ENCODE measurements around the gene TEX28. TPM values are rescaled to one million over a fixed set of nuclear protein-coding genes. Genes with fewer than 3 reads are reported as not detected.

The TEX28 gene
- total RNA-seq, 4 donors from 2014 or later, result not detected

DNA sequence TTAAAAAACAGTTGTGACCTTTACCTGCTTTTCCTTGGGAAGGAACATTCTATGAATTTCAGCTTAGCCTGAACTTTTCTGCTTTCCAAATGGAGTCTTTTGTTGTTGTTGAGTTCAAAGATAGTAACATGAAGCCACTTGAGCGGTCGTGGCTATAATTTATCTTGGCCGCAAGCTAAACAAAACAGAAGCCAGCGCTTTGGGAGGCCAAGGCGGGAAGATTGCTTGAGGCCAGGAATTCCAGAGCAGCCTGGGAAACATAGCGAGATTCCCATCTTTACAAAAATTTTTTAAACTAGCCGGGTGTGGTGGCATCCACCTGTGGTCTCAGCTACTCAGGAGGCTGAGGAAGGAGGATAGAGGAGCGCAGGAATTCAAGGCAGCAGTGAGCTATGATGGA, 30.6 kb upstream of the TEX28 start:
- TF ChIP-seq, protein P1, sequence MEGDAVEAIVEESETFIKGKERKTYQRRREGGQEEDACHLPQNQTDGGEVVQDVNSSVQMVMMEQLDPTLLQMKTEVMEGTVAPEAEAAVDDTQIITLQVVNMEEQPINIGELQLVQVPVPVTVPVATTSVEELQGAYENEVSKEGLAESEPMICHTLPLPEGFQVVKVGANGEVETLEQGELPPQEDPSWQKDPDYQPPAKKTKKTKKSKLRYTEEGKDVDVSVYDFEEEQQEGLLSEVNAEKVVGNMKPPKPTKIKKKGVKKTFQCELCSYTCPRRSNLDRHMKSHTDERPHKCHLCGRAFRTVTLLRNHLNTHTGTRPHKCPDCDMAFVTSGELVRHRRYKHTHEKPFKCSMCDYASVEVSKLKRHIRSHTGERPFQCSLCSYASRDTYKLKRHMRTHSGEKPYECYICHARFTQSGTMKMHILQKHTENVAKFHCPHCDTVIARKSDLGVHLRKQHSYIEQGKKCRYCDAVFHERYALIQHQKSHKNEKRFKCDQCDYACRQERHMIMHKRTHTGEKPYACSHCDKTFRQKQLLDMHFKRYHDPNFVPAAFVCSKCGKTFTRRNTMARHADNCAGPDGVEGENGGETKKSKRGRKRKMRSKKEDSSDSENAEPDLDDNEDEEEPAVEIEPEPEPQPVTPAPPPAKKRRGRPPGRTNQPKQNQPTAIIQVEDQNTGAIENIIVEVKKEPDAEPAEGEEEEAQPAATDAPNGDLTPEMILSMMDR (IDR thresholded peaks at IDR 0.05), result no peak
- TF ChIP-seq POLR2A (IDR thresholded peaks at IDR 0.05), result no peak
- Histone ChIP-seq H3K36me3 (no peaks in the 10 kb centered on the region), H3K27ac (no peak overlapping the region), H3K27me3 (no peaks in the 10 kb centered on the region), H3K4me3 (no peak overlapping the region), H3K9me3 (no peaks in the 10 kb centered on the region), H3K4me1 (peaks cover 0 to 20% (median 6%) of the 10 kb centered on the region in 3 donors)
- intact Hi-C loops (cut with DNase I), result no loop called here
- WGBS, 2 donors, result 41 to 63% methylated on average over 8 of the region's 8 CpGs
- DNase-seq, result no peak

DNA sequence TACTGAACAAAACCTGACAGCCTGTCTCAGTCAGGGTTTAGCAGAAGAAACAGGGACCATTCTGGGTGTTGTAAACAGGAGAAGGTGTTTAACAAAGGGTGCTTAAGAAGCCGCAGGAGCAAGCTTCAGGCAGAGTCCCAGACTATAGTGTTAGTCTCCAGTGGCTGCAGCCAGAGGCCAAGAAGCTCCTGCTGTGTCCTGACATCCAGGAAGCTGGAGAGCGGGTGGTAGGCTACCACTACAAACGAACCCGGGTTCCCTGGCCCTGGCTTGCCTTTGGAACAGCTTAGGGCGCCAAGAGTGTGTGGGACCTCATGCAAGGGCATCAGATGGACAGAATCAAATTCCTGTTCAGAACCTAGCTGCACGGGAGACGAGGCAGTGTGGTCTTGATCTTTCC, 28.6 kb upstream of the TEX28 start:
- Histone ChIP-seq H3K4me3 (no peak overlapping the region), H3K9me3 (no peaks in the 10 kb centered on the region), H3K36me3 (no peaks in the 10 kb centered on the region), H3K27me3 (no peaks in the 10 kb centered on the region), H3K27ac (no peak overlapping the region), H3K4me1 (peaks cover 0 to 20% (median 6%) of the 10 kb centered on the region in 3 donors)
- WGBS, 2 donors, result 58 to 69% methylated on average over 4 to 6 of the region's 7 CpGs
- no peak for DNase-seq
- intact Hi-C loops (cut with DNase I), result no loop called here
- TF ChIP-seq, protein P1 (IDR thresholded peaks at IDR 0.05), result no peak
- no peak for TF ChIP-seq POLR2A (IDR thresholded peaks at IDR 0.05)

DNA sequence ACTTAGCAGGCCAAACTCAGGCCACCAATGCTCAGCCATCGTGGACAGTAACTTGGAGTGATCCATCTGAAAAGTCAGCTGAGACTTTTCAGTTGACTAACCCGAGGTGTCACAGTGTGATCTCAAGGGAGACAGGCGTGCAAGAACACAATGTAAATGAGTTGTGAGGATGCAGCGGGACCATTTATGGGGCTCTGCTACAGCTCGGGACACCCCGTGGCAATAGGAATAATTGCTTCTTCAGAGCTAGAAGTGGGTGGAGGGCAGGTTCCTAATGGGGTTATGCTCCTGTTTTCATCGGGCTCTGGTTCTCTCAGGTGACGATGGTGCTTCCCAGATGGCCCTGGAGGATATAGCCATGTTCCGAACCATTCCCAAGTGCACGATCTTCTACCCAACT, 28.0 kb upstream of the TEX28 start:
- TF ChIP-seq POLR2A (IDR thresholded peaks at IDR 0.05), result no peak
- TF ChIP-seq, protein P1 (IDR thresholded peaks at IDR 0.05), result no peak
- H3K9me3 ChIP-seq, result no peaks in the 10 kb centered on the region
- no peaks in the 10 kb centered on the region for H3K36me3 ChIP-seq
- H3K4me3 ChIP-seq, result no peak overlapping the region
- DNase-seq, result no peak
- no peak overlapping the region for H3K27ac ChIP-seq
- WGBS, 2 donors, result 62 to 78% methylated on average over 6 to 10 of the region's 10 CpGs
- peaks cover 0 to 20% (median 6%) of the 10 kb centered on the region in 3 donors for H3K4me1 ChIP-seq
- intact Hi-C loops (cut with DNase I), result no loop called here
- no peaks in the 10 kb centered on the region for H3K27me3 ChIP-seq

DNA sequence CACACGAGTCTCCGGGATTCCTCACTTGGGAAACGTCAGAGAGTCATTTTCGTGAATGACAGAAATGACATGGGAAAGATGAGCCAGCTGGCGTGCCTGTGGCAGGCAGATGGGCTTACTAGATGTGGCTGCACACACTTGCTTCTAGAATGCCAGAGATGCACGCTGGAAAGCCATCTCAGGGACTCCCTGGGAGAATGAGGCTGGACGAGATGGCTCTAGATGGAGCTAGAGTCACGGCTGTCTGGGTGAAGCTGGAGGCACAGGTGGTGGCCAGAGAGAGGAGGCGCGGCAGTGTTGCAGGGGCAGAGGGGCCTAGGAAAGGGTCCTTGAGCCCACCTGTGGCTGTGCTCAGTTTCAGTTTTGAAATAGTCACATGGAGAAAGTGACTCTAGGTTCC, 26.7 kb upstream of the TEX28 start:
- Histone ChIP-seq H3K4me3 (no peak overlapping the region), H3K9me3 (no peaks in the 10 kb centered on the region), H3K4me1 (peaks cover 0 to 10% (median 2%) of the 10 kb centered on the region in 3 donors), H3K36me3 (no peaks in the 10 kb centered on the region), H3K27ac (no peak overlapping the region), H3K27me3 (no peaks in the 10 kb centered on the region)
- 42 to 52% methylated on average over 4 to 10 of the region's 10 CpGs for WGBS, 2 donors
- no peak for TF ChIP-seq POLR2A (IDR thresholded peaks at IDR 0.05)
- TF ChIP-seq, protein P1 (IDR thresholded peaks at IDR 0.05), result no peak
- intact Hi-C loops (cut with DNase I), result no loop called here
- no peak for DNase-seq

DNA sequence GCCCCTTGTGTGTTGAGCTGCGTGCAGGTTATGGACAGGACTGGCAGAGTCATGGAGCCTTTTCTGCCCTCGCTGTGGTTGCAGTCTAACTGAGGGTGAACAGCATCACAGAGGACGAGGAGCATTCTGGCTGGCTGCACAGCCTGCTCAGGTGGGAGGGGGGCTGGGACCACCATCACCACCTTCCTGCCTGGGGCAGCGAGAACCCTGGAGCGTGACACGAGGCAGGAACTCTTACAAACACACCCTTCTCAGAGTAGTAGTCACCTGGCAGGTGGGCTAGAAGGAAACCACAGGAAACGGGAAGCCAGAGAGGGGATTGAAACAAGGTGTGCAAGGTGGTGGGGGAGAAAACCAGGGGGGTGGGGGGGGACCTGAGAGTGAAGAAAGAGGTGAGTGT, 26.2 kb upstream of the TEX28 start:
- DNase-seq, result no peak
- Histone ChIP-seq H3K4me1 (peaks cover 0 to 5% (median 0%) of the 10 kb centered on the region in 3 donors), H3K4me3 (no peak overlapping the region), H3K9me3 (no peaks in the 10 kb centered on the region), H3K27ac (no peak overlapping the region), H3K36me3 (no peaks in the 10 kb centered on the region), H3K27me3 (no peaks in the 10 kb centered on the region)
- intact Hi-C loops (cut with DNase I), result no loop called here
- TF ChIP-seq, protein P1 (IDR thresholded peaks at IDR 0.05), result no peak
- no peak for TF ChIP-seq POLR2A (IDR thresholded peaks at IDR 0.05)
- 85 to 100% methylated on average over 1 to 6 of the region's 7 CpGs for WGBS, 2 donors
